NCI-H1694 treated with DMSO at 0.1 percent for 48 hours (cell line): ENCODE results near the gene ULK3.
A peak's percentile ranks its signal among the peaks of the same experiment; 100 is the strongest.

Source experiments
- DNase-seq: peaks from one replicate; lab custom pipeline; 2025; lab: John Stamatoyannopoulos, UW

Gene ULK3

GRCh38 chr15:74821091-74821789 lies 21.7 kb downstream of the ULK3 start:
- peak; percentile 49 for DNase-seq

GRCh38 chr15:74820056-74820455 lies 22.9 kb downstream of the ULK3 start:
- no peak for DNase-seq

- DNase-seq, result no peak
These were observed 25.6 kb downstream of the ULK3 start for GRCh38 chr15:74817370-74817737.

- peak; percentile 53 for DNase-seq
These were observed 26.2 kb downstream of the ULK3 start for GRCh38 chr15:74816624-74817369.

- DNase-seq, result no peak
These were observed 27.0 kb downstream of the ULK3 start for GRCh38 chr15:74815961-74816360.

GRCh38 chr15:74815121-74815934 lies 27.6 kb downstream of the ULK3 start:
- DNase-seq, result peak; percentile 50

- no peak for DNase-seq
These were observed 30.4 kb downstream of the ULK3 start, which contains the start of gene LMAN1L for GRCh38 chr15:74812533-74812932. Gene LMAN1L (plus strand): TSS chr15:74812835. CDS start chr15:74812855, 20 bp downstream.

- no peak for DNase-seq
These were observed 33.0 kb downstream of the ULK3 start for GRCh38 chr15:74809956-74810355.

GRCh38 chr15:74809242-74809641 lies 33.7 kb downstream of the ULK3 start:
- DNase-seq, result no peak

GRCh38 chr15:74808840-74809229 lies 34.1 kb downstream of the ULK3 start:
- no peak for DNase-seq

GRCh38 chr15:74808078-74808839 lies 34.7 kb downstream of the ULK3 start:
- no peak for DNase-seq

GRCh38 chr15:74807282-74807681 lies 35.7 kb downstream of the ULK3 start:
- no peak for DNase-seq

- no peak for DNase-seq
These were observed 38.0 kb downstream of the ULK3 start for GRCh38 chr15:74804935-74805334.

- DNase-seq, result no peak
These were observed 40.0 kb downstream of the ULK3 start for GRCh38 chr15:74802862-74803447.

GRCh38 chr15:74802290-74802689 lies 40.7 kb downstream of the ULK3 start:
- DNase-seq, result no peak

- no peak for DNase-seq
These were observed 41.5 kb downstream of the ULK3 start for GRCh38 chr15:74801311-74801997.

- no peak for DNase-seq
These were observed 42.3 kb downstream of the ULK3 start for GRCh38 chr15:74800559-74801094.

- DNase-seq, result no peak
These were observed 42.9 kb downstream of the ULK3 start for GRCh38 chr15:74799856-74800558.

GRCh38 chr15:74799255-74799855 lies 43.6 kb downstream of the ULK3 start:
- DNase-seq, result no peak
